Neural progenitor cell (in vitro differentiated cells): ENCODE measurements around the gene MOBP.

ENCODE experiments used
- EZH2 ChIP-seq: fragments of 200-600 bp; sonication (generic); IDR thresholded peaks from 2 replicates; pipeline ENCODE4 v1.6.1; 2017; ENCODE audit warnings: antibody characterized with exemption, mild to moderate bottlenecking, moderate library complexity
- EZH2phosphoT487 ChIP-seq: fragments of 200-600 bp; sonication (generic); IDR thresholded peaks from 2 replicates; pipeline ENCODE4 v1.6.1; 2017; ENCODE audit warnings: antibody characterized with exemption
- TF ChIP-seq, protein P1 (sequence below): fragments of 200-600 bp; sonication (generic); IDR thresholded peaks from 2 replicates; pipeline ENCODE4 v1.5.1; 2017; ENCODE audit warnings: antibody characterized with exemption, mild to moderate bottlenecking

- TF ChIP-seq EZH2 (no peak), EZH2phosphoT487 (no peak)
- TF ChIP-seq, protein P1, sequence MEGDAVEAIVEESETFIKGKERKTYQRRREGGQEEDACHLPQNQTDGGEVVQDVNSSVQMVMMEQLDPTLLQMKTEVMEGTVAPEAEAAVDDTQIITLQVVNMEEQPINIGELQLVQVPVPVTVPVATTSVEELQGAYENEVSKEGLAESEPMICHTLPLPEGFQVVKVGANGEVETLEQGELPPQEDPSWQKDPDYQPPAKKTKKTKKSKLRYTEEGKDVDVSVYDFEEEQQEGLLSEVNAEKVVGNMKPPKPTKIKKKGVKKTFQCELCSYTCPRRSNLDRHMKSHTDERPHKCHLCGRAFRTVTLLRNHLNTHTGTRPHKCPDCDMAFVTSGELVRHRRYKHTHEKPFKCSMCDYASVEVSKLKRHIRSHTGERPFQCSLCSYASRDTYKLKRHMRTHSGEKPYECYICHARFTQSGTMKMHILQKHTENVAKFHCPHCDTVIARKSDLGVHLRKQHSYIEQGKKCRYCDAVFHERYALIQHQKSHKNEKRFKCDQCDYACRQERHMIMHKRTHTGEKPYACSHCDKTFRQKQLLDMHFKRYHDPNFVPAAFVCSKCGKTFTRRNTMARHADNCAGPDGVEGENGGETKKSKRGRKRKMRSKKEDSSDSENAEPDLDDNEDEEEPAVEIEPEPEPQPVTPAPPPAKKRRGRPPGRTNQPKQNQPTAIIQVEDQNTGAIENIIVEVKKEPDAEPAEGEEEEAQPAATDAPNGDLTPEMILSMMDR = no peak
Measured at GRCh38 chr3:39445927-39446326, 21.6 kb upstream of the MOBP start.
